Measurements from ENCODE around the gene MAGEA4. TPM values are rescaled to one million over a fixed set of nuclear protein-coding genes. Genes with fewer than 3 reads are reported as not detected.

Gene MAGEA4
- total RNA-seq, 1 donor from 2014 or later: not detected

GRCh38 chrX:151921292-151921691, 8.6 kb downstream of the MAGEA4 start:
- TF ChIP-seq CTCF (IDR thresholded peaks at IDR 0.05; ENCODE audit: insufficient read depth, low read depth, low read length): no peak
- TF ChIP-seq EZH2 (IDR thresholded peaks at IDR 0.05; ENCODE audit: insufficient read depth, low read length): no peak
- H3K27ac ChIP-seq (ENCODE audit: low read depth, low read length): no peak overlapping the region
- H3K4me3 ChIP-seq (ENCODE audit: insufficient read depth, low read depth, low read length): no peak overlapping the region
- H3K4me2 ChIP-seq (ENCODE audit: low read length): no peak overlapping the region
- Mint-ChIP-seq H3K27me3 (ENCODE audit: low read depth, unreplicated experiment) (no peaks in the 10 kb centered on the region), H3K27ac (ENCODE audit: unreplicated experiment) (no peak overlapping the region), H3K36me3 (ENCODE audit: low read depth, unreplicated experiment) (no peaks in the 10 kb centered on the region), H3K9me3 (ENCODE audit: unreplicated experiment) (no peaks in the 10 kb centered on the region), H3K4me3 (ENCODE audit: unreplicated experiment) (no peak overlapping the region), H3K4me1 (ENCODE audit: low read depth, unreplicated experiment) (no peaks in the 10 kb centered on the region)
- no peaks in the 10 kb centered on the region for H3K36me3 ChIP-seq (ENCODE audit: insufficient read depth, low read length)
- no peak overlapping the region for H3K9ac ChIP-seq (ENCODE audit: low read length)
- H3K4me1 ChIP-seq (ENCODE audit: insufficient read depth, low read length): no peaks in the 10 kb centered on the region
- no peaks in the 10 kb centered on the region for H3K79me2 ChIP-seq (ENCODE audit: insufficient read depth, low read length)
- FAIRE-seq (no peak), DNase-seq (ENCODE audit: low read depth) (no peak)
- no peaks in the 10 kb centered on the region for H3K27me3 ChIP-seq (ENCODE audit: insufficient read depth, low read length)
- H3K9me3 ChIP-seq (ENCODE audit: insufficient read depth, low read depth, low read length): no peaks in the 10 kb centered on the region
- H4K20me1 ChIP-seq (ENCODE audit: insufficient read depth, low read length): no peaks in the 10 kb centered on the region
- no peak overlapping the region for H2AFZ ChIP-seq (ENCODE audit: low read depth, low read length)

- H3K27ac Mint-ChIP-seq (ENCODE audit: unreplicated experiment): no peak overlapping the region
- DNase-seq (ENCODE audit: low read depth) (no peak), FAIRE-seq (no peak)
- Histone ChIP-seq H2AFZ (ENCODE audit: low read depth, low read length) (no peak overlapping the region), H3K9me3 (ENCODE audit: insufficient read depth, low read depth, low read length) (no peaks in the 10 kb centered on the region), H3K9ac (ENCODE audit: low read length) (no peak overlapping the region), H3K79me2 (ENCODE audit: insufficient read depth, low read length) (no peaks in the 10 kb centered on the region), H4K20me1 (ENCODE audit: insufficient read depth, low read length) (no peaks in the 10 kb centered on the region), H3K4me1 (ENCODE audit: insufficient read depth, low read length) (no peaks in the 10 kb centered on the region), H3K27ac (ENCODE audit: low read depth, low read length) (no peak overlapping the region), H3K36me3 (ENCODE audit: insufficient read depth, low read length) (no peaks in the 10 kb centered on the region), H3K4me2 (ENCODE audit: low read length) (no peak overlapping the region), H3K27me3 (ENCODE audit: insufficient read depth, low read length) (no peaks in the 10 kb centered on the region), H3K4me3 (ENCODE audit: insufficient read depth, low read depth, low read length) (no peak overlapping the region)
- H3K9me3 Mint-ChIP-seq (ENCODE audit: unreplicated experiment): no peaks in the 10 kb centered on the region
- TF ChIP-seq CTCF (IDR thresholded peaks at IDR 0.05; ENCODE audit: insufficient read depth, low read depth, low read length) (no peak), EZH2 (IDR thresholded peaks at IDR 0.05; ENCODE audit: insufficient read depth, low read length) (no peak)
- H3K36me3 Mint-ChIP-seq (ENCODE audit: low read depth, unreplicated experiment): no peaks in the 10 kb centered on the region
- H3K4me1 Mint-ChIP-seq (ENCODE audit: low read depth, unreplicated experiment): no peaks in the 10 kb centered on the region
- H3K27me3 Mint-ChIP-seq (ENCODE audit: low read depth, unreplicated experiment): no peaks in the 10 kb centered on the region
- H3K4me3 Mint-ChIP-seq (ENCODE audit: unreplicated experiment): no peak overlapping the region
Measured at GRCh38 chrX:151921866-151922265, 9.2 kb downstream of the MAGEA4 start.

GRCh38 chrX:151922692-151923091, 10.0 kb downstream of the MAGEA4 start:
- DNase-seq (ENCODE audit: low read depth) (no peak), FAIRE-seq (no peak)
- TF ChIP-seq EZH2 (IDR thresholded peaks at IDR 0.05; ENCODE audit: insufficient read depth, low read length) (no peak), CTCF (IDR thresholded peaks at IDR 0.05; ENCODE audit: insufficient read depth, low read depth, low read length) (no peak)
- Histone ChIP-seq H2AFZ (ENCODE audit: low read depth, low read length) (no peak overlapping the region), H3K27me3 (ENCODE audit: insufficient read depth, low read length) (no peaks in the 10 kb centered on the region), H4K20me1 (ENCODE audit: insufficient read depth, low read length) (no peaks in the 10 kb centered on the region), H3K4me3 (ENCODE audit: insufficient read depth, low read depth, low read length) (no peak overlapping the region), H3K36me3 (ENCODE audit: insufficient read depth, low read length) (no peaks in the 10 kb centered on the region), H3K27ac (ENCODE audit: low read depth, low read length) (no peak overlapping the region), H3K9me3 (ENCODE audit: insufficient read depth, low read depth, low read length) (no peaks in the 10 kb centered on the region), H3K9ac (ENCODE audit: low read length) (no peak overlapping the region), H3K4me1 (ENCODE audit: insufficient read depth, low read length) (no peaks in the 10 kb centered on the region), H3K4me2 (ENCODE audit: low read length) (no peak overlapping the region), H3K79me2 (ENCODE audit: insufficient read depth, low read length) (no peaks in the 10 kb centered on the region)
- Mint-ChIP-seq H3K27me3 (ENCODE audit: low read depth, unreplicated experiment) (no peaks in the 10 kb centered on the region), H3K4me3 (ENCODE audit: unreplicated experiment) (no peak overlapping the region), H3K36me3 (ENCODE audit: low read depth, unreplicated experiment) (no peaks in the 10 kb centered on the region), H3K9me3 (ENCODE audit: unreplicated experiment) (no peaks in the 10 kb centered on the region), H3K27ac (ENCODE audit: unreplicated experiment) (no peak overlapping the region), H3K4me1 (ENCODE audit: low read depth, unreplicated experiment) (no peaks in the 10 kb centered on the region)
